ENCODE measurements around the gene EMILIN2.
A peak's percentile ranks its signal among the peaks of the same experiment; 100 is the strongest.

Gene EMILIN2

GRCh38 chr18:2959341-2959740 is 112.5 kb downstream of the EMILIN2 start:
- DNase-seq: no peak

DNA sequence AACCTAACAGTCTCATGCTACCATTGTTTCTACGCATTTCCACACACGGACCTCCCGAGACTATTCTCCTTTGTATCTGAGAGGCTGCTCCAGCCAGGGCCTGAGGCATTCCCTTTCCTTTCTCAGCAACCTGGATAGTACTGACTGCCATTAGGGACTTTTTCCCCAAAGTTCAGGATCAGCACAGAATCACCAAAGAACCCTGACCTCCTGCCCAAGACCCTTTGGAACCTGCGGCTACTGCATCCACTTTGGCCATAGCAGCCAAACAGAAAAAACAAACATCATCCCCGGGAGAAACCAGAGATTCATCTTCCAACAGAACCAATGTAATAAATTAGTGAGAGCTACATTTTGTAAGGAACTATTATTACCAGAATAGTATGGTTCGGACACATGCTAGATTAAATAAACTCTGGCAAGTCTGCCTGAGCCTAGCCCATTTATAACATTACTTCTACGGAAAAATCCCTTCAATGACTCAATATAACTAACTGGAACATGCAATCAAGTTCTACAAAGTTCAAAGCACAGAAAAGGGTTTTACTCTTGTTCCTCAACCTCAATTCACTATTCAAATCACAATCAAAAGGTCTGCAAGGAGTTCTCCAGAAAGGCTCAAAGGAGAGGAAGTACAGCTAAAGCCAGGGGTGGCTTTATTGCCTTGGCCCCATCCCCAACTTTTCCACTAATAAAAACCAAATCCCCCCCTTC is 114.3 kb downstream of the EMILIN2 start:
- DNase-seq: no peak

DNA sequence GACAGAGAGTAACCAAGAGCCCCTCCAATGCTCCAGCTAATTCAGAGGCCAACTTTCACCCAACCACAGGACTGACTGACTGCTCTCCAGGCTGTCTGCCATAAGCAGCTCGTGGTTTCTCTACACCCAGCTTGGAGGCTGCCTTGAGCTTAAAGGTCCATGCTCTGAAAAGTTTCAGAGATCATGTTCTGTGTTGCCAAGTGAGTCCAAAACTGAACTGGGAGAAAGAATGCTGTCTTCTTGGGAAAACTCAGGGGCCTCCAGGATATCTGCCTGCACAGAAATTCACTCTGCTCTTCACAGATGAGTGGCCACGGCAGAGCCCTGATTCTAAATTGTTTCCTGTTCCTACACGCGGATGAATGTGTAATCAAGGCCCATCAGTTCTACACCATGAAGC is 115.0 kb downstream of the EMILIN2 start:
- DNase-seq: peak; percentile 75

GRCh38 chr18:2963048-2963447 is 116.2 kb downstream of the EMILIN2 start:
- DNase-seq: no peak

DNA sequence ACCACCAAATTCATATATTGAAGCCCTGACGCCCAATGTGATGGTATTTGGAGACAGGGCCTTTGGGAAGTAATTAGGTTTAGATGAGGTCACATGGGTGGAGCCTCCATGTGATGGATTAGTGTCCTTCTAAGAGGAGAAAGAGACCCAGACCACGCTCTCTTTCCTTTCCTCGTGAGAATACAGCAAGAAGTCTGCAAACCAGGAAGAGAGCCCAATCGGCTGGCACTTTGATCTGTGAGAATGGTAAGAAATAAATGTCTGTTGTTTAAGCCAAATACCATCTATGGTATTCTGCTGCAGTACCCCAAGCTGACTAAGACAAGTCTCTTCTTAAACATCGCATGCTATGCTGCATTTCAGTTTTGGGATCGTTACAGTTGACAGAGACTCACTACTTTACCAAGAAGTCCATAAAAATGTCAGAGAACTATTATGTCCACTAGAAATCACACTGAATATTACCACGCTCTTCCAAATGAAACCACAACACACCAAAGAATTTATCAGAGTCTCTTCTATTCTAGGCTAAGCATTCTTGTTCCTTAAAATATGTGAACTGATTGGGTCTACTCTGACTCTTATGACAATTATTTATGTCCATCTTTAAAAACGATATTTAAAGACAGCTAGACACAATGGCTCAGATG is 117.7 kb downstream of the EMILIN2 start:
- peak; percentile 42 for DNase-seq

Data from fibroblast of upper back skin (primary cell).